ENCODE results near the gene USP3.

Gene USP3

GRCh38 chr15:63544258-63545026 lies 40.0 kb downstream of the USP3 start:
- no peak for DNase-seq (ENCODE audit: low read depth)

DNA sequence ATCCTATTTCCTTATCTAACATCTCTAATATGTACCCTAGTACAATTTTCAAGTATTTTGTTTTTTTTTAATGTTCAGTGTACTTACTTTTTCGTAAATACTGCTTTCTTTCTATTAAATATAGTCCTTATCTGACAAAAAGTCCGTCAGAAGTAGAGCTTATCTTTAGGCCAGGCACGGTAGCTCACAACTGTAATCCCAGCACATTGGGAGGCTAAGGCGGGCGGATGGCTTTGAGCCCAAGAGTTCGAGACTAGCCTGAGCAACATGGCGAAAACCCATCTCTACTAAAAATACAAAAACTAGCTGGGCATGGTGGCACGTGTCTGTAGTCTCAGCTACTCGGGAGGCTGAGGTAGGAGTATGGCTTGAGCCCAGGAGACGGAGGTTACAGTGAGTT lies 41.1 kb downstream of the USP3 start:
- DNase-seq (ENCODE audit: low read depth), result no peak

DNA sequence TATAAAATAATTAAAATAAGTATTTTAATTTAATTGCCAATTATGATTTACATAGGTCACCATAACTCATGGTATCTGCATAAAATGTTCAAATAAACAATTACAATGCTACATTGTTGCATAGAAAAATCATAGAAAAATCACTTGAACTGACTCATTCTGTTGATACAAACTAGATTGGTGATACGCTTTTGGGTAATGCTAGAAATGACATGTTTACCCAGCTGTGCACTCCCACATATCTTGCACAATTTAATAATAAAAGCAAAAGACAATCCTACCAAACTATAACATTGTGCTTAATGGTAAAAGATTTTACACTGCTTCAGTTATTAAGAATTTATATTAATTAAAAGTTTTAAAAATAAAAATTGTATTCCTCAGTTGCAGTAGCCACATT lies 47.0 kb downstream of the USP3 start:
- DNase-seq (ENCODE audit: low read depth), result no peak

- no peak for DNase-seq (ENCODE audit: low read depth)
These were observed 49.0 kb downstream of the USP3 start for GRCh38 chr15:63553388-63553791.

DNA sequence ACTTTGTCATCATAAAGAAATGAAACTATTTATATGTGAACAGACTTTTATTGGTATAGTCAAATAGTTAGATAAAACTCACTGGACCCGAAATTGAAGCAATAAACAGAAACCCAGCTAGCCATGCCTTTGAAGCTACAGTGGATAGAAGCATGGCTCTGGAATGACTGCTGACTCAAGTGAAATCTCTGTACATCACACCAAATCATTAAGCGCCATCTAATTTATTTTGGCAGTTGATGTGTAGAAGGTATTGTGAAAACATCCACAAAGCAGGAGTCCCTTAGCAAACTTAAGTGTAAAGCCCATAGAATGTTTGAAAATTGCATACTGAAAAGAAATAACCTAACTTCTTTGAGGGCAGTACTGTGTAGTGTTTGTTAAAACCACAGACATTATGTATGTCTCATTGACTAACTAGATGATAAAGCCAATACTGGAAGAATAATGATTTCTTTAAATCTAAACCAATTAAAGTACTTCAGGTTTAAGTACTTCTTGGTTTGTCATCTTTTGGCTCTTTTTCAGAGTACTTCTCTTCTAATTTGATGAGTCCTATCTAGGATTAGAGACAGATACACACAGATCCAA lies 50.0 kb downstream of the USP3 start:
- no peak for DNase-seq (ENCODE audit: low read depth)

DNA sequence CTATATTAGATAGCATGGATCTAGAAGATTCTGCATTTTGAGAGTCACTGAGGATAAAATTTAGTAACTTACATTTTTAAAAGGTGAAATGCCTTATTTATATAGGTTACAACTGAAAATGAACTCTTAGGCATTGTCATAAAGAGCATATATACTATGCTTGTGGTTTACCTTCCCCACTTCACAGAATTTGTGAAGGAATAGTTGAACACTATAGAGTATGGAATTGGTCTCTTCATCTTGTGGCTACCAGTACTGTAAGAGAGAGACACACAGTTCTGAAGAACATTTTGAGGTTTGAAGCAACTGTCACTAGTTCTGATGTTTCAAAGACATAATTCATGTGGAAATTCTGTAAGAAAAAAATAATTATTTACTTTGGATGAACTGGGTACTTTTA lies 51.1 kb downstream of the USP3 start:
- DNase-seq (ENCODE audit: low read depth), result no peak

- no peak for DNase-seq (ENCODE audit: low read depth)
These were observed 51.9 kb downstream of the USP3 start for GRCh38 chr15:63556246-63556645.

DNA sequence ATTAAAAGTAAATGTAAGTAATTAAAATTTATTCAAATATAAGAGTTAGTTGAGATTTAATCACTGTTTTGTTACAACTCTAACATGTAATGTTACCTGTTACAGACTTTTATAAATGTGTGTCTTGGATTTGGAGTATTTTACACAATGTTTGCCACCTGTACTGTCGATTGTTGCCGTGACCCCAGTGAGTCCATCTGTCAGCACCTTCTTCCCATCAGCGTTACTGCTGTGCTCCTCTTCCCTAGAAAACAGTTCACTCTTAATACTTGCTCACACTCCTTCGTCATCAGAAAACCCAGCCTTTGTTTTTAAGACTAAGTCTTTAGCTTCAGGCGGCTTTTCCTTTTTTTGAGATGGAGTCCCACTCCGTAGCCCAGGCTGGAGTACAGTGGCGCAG lies 52.3 kb downstream of the USP3 start:
- DNase-seq (ENCODE audit: low read depth), result no peak

- DNase-seq (ENCODE audit: low read depth), result no peak
These were observed 55.4 kb downstream of the USP3 start for GRCh38 chr15:63559753-63560152.

DNA sequence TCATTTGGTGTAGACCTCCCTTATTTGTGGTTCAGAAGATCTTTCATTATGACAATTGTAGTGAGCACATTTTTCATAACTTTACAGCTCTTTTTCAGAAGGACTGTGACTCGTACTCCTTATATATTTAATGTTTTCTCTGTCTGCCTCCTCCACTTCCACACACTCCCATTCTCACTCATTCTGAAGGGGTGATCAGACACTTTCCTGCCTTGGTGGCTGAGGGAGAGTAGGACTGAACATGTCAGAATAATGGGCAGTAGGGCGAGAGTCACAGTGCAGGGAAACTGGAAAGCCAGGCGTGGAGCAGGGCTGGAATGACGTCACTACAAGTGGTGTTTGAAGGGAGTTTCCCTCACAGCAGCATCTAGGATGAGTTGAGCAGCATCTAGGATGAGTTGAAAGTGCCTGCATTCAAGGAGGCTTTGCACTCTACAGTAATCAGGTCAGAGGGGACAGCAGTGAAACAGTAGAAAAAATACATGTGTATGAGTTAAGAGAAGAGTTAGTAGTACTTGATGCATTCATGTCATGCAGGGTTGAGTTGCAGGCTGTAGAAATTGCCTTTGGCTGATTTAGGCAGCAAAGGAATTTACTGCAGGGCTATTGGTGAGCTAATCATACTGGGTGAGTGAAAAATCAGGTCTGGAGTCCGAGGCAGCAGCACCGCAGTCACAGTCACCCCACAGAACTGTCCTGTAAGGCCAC lies 56.5 kb downstream of the USP3 start:
- no peak for DNase-seq (ENCODE audit: low read depth)

GRCh38 chr15:63564093-63564492 lies 59.7 kb downstream of the USP3 start:
- DNase-seq (ENCODE audit: low read depth), result no peak

GRCh38 chr15:63565536-63566186 lies 61.3 kb downstream of the USP3 start:
- no peak for DNase-seq (ENCODE audit: low read depth)

DNA sequence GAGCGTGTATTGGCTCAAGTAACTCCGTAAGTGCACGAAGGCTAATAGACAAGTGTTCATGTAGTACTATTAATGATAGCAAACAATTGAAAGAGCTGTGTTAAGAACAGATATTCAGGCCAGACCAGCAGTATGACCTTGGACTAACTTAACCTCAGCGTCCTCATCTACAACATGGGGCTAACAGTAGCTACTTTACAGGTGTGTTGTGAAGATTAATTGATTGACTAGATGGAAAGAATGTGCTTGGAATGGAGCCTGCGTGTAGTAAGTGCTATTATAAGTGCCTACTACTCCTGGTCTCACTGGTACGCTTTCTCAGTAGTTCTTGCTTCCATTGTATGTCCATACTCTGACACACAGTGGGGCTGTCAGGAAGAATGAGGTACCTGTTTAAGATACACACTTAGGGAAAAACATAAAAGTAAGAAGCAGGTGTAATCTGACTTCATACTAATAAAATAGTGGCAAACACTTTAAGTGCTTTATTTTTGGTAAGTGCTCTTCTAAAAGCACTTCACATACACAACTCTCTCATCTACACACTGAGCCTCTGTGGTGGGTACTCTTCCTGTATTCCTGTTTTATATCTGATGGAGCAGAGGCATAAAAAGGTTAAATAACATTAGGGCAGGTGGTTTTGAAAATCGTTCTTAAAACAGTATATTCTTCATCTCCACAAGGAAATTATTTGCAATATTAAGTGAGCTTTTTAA lies 68.5 kb downstream of the USP3 start:
- no peak for DNase-seq (ENCODE audit: low read depth)

GRCh38 chr15:63573533-63573932 lies 69.1 kb downstream of the USP3 start:
- no peak for DNase-seq (ENCODE audit: low read depth)

DNA sequence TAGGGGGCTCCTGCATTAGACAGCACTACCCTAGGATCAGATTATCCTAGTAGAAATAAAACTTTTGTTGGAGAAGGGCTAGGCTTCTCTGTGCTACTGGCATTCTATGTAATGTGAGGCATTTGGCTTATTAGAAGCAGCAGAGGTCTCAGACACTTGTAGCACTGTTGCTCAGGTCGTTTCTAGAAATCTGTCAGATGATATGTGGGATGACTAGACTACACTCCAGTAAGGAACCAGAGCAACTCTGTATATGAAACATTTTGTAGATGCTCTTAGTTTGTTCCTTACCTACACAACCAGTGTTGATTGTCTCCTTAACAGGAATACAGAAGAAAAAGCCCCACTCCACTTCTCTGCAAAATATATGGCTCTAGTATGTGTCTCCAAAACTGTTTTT lies 70.9 kb downstream of the USP3 start:
- no peak for DNase-seq (ENCODE audit: low read depth)

GRCh38 chr15:63576441-63576840 lies 72.0 kb downstream of the USP3 start:
- DNase-seq (ENCODE audit: low read depth), result no peak

DNA sequence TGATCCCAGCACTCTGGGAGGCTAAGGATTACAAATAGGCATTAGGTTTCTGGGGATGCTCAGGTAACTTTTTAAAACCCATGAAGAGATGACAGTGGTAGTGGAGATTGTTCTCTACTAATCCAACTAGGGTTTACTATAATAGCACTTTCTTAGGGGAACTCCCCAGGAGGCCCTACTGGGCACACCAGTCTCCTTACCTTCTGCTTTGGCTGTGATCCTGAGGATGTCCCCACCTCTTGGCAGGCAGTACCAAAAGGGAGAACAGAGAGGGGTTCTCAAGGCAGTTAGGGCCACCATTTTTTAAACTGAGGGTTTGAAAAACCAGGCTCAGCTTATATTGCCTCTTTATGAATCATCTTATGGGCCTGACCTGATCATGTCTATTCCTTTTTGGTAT lies 77.8 kb downstream of the USP3 start:
- no peak for DNase-seq (ENCODE audit: low read depth)

- DNase-seq (ENCODE audit: low read depth), result no peak
These were observed 78.5 kb downstream of the USP3 start for GRCh38 chr15:63582718-63583426.

GRCh38 chr15:63586790-63587189 lies 82.4 kb downstream of the USP3 start:
- DNase-seq (ENCODE audit: low read depth), result no peak

DNA sequence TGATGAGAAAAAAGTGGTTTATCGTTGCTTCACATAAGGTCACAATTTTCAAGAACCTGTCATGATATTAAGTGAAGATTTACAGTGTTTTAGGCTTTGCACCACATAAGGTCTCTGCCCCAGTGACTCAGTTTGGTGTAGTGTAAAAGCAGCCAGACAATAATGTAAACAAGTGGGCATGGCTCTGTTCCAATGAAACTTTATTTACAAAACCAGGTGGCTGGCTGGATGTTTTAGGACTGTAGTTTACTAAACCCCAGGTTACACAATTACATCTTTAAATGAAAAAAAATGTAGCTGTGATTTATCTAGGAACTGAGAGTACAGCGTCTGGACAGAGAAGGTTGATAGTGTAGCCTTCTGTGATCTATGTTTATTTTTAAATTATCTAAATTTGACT lies 83.1 kb downstream of the USP3 start:
- no peak for DNase-seq (ENCODE audit: low read depth)

GRCh38 chr15:63588826-63589225 lies 84.4 kb downstream of the USP3 start:
- DNase-seq (ENCODE audit: low read depth), result no peak
